ENCODE results near the gene DPP4.

The DPP4 gene

GRCh38 chr2:161952783-161953191, 121.2 kb downstream of the DPP4 start:
- no peak for DNase-seq

GRCh38 chr2:161947836-161948235, 126.2 kb downstream of the DPP4 start:
- no peak for DNase-seq

- DNase-seq, result no peak
These were observed 126.6 kb downstream of the DPP4 start for GRCh38 chr2:161947406-161947805.

- DNase-seq, result peak; percentile 35
These were observed 127.4 kb downstream of the DPP4 start for GRCh38 chr2:161946489-161947107.

- DNase-seq, result peak; percentile 21
These were observed 131.0 kb downstream of the DPP4 start for GRCh38 chr2:161943011-161943410.

All from fibroblast of skin of scalp (primary cell).